Stimulated activated CD8-positive, alpha-beta memory T cell treated with anti-CD3 and anti-CD28 coated beads, Interleukin-12 subunit alpha, Interleukin-12 subunit beta, amount 100 ng/mL, for 4 hours (primary cell): Measurements from ENCODE around the gene CAPN12.

ENCODE experiments used
- DNase-seq: peaks from one replicate; pipeline ENCODE4 v3.0.0-alpha.2; 2020; ENCODE audit warnings: low read depth

Gene CAPN12

GRCh38 chr19:38693380-38694223 is 50.7 kb downstream of the CAPN12 start:
- DNase-seq = peak; percentile 19

GRCh38 chr19:38692458-38693379 is 51.6 kb downstream of the CAPN12 start:
- DNase-seq = no peak

- no peak for DNase-seq
Observed at GRCh38 chr19:38691938-38692457, 52.3 kb downstream of the CAPN12 start.

- DNase-seq = no peak
Observed at GRCh38 chr19:38690832-38691231, 53.4 kb downstream of the CAPN12 start.

- no peak for DNase-seq
Observed at GRCh38 chr19:38690146-38690545, 54.1 kb downstream of the CAPN12 start.

- DNase-seq = no peak
Observed at GRCh38 chr19:38687837-38688378, 56.4 kb downstream of the CAPN12 start.

GRCh38 chr19:38686530-38686888 is 57.8 kb downstream of the CAPN12 start:
- DNase-seq = no peak

- DNase-seq = no peak
Observed at GRCh38 chr19:38685666-38686529, 58.4 kb downstream of the CAPN12 start.

- no peak for DNase-seq
Observed at GRCh38 chr19:38684862-38685665, 59.2 kb downstream of the CAPN12 start.

GRCh38 chr19:38684078-38684861 is 60.0 kb downstream of the CAPN12 start:
- DNase-seq = no peak

GRCh38 chr19:38683393-38684077 is 60.7 kb downstream of the CAPN12 start:
- peak; percentile 51 for DNase-seq

- no peak for DNase-seq
Observed at GRCh38 chr19:38682872-38683392, 61.3 kb downstream of the CAPN12 start.

- no peak for DNase-seq
Observed at GRCh38 chr19:38682195-38682867, 61.9 kb downstream of the CAPN12 start.
